Measurements from ENCODE around the gene SEPTIN10.

The SEPTIN10 gene

GRCh38 chr2:109497463-109497862, 116.3 kb downstream of the SEPTIN10 start:
- Histone ChIP-seq H3K36me3 (ENCODE audit: insufficient read depth, low read length) (no peaks in the 10 kb centered on the region), H2AFZ (ENCODE audit: low read depth, low read length) (no peak overlapping the region), H3K9me3 (ENCODE audit: low read length) (no peaks in the 10 kb centered on the region), H3K4me3 (ENCODE audit: low read length) (no peak overlapping the region), H3K27me3 (ENCODE audit: insufficient read depth, low read length) (no peaks in the 10 kb centered on the region), H3K4me1 (ENCODE audit: insufficient read depth, low read length) (peaks cover 4% of the 10 kb centered on the region)

- H3K9me3 ChIP-seq (ENCODE audit: low read length) = no peaks in the 10 kb centered on the region
- no peaks in the 10 kb centered on the region for H3K4me1 ChIP-seq (ENCODE audit: insufficient read depth, low read length)
- no peaks in the 10 kb centered on the region for H3K27me3 ChIP-seq (ENCODE audit: insufficient read depth, low read length)
- H3K36me3 ChIP-seq (ENCODE audit: insufficient read depth, low read length) = no peaks in the 10 kb centered on the region
- H3K4me3 ChIP-seq (ENCODE audit: low read length) = no peak overlapping the region
- H2AFZ ChIP-seq (ENCODE audit: low read depth, low read length) = no peak overlapping the region
These were observed 119.4 kb downstream of the SEPTIN10 start for GRCh38 chr2:109494351-109494750.

GRCh38 chr2:109493176-109493935, 120.4 kb downstream of the SEPTIN10 start:
- no peaks in the 10 kb centered on the region for H3K9me3 ChIP-seq (ENCODE audit: low read length)
- no peak overlapping the region for H3K4me3 ChIP-seq (ENCODE audit: low read length)
- no peaks in the 10 kb centered on the region for H3K36me3 ChIP-seq (ENCODE audit: insufficient read depth, low read length)
- H2AFZ ChIP-seq (ENCODE audit: low read depth, low read length) = no peak overlapping the region
- no peaks in the 10 kb centered on the region for H3K4me1 ChIP-seq (ENCODE audit: insufficient read depth, low read length)
- no peaks in the 10 kb centered on the region for H3K27me3 ChIP-seq (ENCODE audit: insufficient read depth, low read length)
